GM13976 (cell line): Measurements from ENCODE around the gene DNAJC16.

ENCODE experiments used
- DNase-seq: peaks from one replicate; pipeline ENCODE4 v3.0.0; 2012; ENCODE audit warnings: low spot score
- in situ Hi-C: fragments of 300-500 bp; cut with MboI; formaldehyde crosslinking; loops from one replicate; pipeline ENCODE4 v1.12.0; 2022; ENCODE audit warnings: low sequenced_read_pairs, mixed read lengths, inconsistent platforms; ENCODE audit not compliant: unreplicated experiment
- TF ChIP-seq, protein P1 (sequence below): IDR thresholded peaks from 2 replicates; pipeline ENCODE4 v1.5.1; 2012; ENCODE audit warnings: borderline replicate concordance, mild to moderate bottlenecking; ENCODE audit not compliant: insufficient read depth; ENCODE audit errors: extremely low read depth, missing control alignments, control extremely low read depth

DNAJC16 gene

DNA sequence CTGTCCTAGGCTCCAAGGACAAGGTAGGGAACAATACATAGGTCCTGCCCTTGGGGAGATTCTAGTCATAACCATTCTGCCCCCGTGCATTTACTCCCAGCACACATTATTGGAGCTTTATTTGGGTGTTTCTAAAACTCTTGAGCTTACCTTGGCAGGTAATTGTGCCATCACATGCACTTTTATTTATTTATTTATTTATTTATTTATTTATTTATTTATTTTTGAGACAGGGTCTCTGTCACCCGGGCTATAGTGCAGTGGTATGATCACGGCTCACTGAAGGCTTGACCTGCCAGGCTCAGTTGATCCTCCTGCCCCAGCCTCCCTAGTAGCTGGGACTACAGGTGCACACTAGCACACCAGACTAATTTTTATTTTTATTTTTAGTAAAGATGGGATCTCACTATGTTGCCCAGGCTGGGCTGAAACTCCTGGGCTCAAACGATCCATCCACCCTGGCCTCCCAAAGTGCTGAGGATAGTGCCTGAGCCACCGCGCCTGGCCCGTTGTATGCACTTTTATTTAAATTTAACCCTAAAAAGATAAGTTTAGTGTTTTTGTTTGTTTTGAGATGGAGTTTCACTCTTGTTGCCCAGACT is 49.0 kb downstream of the DNAJC16 start:
- TF ChIP-seq, protein P1, sequence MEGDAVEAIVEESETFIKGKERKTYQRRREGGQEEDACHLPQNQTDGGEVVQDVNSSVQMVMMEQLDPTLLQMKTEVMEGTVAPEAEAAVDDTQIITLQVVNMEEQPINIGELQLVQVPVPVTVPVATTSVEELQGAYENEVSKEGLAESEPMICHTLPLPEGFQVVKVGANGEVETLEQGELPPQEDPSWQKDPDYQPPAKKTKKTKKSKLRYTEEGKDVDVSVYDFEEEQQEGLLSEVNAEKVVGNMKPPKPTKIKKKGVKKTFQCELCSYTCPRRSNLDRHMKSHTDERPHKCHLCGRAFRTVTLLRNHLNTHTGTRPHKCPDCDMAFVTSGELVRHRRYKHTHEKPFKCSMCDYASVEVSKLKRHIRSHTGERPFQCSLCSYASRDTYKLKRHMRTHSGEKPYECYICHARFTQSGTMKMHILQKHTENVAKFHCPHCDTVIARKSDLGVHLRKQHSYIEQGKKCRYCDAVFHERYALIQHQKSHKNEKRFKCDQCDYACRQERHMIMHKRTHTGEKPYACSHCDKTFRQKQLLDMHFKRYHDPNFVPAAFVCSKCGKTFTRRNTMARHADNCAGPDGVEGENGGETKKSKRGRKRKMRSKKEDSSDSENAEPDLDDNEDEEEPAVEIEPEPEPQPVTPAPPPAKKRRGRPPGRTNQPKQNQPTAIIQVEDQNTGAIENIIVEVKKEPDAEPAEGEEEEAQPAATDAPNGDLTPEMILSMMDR, result no peak
- in situ Hi-C loops, result no loop called here
- no peak for DNase-seq

DNA sequence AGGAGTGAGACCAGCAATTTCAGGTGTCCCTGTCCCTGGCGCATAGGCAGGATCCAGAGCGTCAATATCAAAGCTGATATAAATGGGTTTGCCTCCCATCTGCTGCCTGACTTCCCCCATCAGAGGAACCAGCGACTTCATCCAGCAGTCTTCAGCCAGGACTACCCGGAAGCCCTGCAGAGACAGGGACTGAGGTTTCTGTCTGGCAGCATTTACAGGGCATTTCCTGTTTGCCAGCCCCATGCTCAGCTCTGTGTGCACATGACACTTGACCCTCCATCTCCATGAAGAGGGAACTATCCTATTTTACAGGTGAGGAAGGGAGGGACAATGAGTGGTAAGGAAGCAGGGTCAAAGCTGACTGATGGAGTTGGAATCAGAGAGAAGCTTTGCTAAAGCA is 51.0 kb downstream of the DNAJC16 start:
- in situ Hi-C loops, result no loop called here
- no peak for DNase-seq
- TF ChIP-seq, protein P1, result no peak

DNA sequence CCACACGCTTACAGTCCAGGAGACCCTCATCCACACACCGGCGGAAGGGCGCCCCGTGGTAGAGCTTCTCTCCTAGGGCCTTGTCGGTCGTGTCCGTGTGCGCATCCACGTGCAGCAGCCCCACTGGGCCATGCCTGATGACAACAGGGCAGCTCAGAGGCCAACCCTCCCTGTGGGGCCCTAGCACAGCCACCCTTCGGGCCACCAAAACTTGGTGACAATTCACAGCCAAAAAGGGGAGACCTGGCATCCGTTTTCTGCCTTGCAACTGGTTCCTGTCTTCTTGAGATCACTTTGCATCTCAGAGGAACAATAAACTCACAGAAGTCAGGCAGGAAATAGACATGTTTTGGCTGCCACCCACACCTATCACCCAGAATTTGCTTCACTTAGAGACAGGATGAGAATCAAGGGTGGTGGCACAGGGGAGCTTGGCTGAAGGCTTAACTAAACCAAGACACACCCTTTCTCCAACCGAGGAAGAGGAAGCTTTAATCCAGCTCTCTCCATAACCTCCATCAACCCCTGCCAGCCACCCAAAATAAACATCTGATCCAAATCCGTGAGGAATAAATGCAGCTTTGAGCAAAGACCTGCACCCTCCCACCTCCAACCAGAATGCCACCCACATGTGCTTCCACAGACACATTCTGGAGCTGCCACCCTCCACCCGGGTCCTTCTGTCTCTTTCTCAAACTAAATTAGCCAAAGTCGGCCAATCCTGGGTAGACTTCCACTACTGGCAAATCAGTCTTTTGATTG is 52.5 kb downstream of the DNAJC16 start:
- in situ Hi-C loops, result no loop called here
- peak; percentile 62 for DNase-seq
- TF ChIP-seq, protein P1, result no peak

DNA sequence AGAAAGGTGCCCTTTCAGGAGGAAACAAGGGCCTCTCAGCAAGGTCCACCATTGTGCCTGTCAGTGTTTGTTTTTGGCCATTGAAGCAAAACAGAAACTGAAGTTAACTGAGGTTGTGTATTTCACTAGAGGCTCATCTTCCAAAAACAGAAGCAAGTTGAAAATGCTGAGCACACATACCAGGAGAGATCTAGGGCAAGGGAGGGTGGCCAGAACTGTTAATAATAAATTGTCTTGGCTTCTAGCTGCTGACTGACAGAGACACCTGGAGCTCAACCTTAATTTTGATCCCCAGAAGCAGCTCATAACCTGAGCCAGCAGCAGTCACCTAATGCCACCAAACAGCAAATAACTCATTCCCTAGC is 53.0 kb downstream of the DNAJC16 start:
- TF ChIP-seq, protein P1, result no peak
- DNase-seq, result peak; percentile 71
- in situ Hi-C loops, result no loop called here

DNA sequence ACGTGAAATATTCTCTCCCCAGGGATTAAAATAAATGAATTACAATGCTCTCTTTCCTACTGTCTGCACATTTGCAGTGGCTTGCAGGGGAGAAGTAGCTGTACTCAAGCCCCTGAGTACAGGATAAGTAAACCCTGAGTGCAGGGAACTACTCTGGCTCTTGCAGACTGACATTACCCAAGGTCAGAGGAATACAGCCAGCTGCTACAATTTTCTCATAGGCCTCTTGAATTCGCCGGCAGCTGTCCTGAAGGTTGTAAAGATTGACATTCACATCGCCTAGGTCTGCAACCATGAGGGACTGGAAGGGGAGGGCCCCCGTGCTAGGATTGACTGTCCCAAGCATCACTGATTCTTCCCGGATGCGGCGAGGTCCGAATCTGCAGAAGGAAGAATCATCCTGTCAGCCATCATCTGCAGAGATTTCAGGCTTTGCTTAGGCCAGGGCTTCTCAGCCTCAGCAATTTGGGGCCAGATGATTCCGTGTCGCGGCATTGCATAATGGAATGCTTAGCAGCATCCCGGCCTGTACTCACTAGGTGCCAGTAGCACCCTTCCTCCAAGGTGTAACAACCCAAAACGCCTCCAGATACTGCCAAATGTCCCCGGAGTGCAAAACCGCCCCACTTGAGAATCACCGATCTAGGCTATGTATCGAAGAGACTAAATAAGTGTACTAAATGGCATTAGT is 56.5 kb downstream of the DNAJC16 start:
- no peak for DNase-seq
- in situ Hi-C loops, result no loop called here

DNA sequence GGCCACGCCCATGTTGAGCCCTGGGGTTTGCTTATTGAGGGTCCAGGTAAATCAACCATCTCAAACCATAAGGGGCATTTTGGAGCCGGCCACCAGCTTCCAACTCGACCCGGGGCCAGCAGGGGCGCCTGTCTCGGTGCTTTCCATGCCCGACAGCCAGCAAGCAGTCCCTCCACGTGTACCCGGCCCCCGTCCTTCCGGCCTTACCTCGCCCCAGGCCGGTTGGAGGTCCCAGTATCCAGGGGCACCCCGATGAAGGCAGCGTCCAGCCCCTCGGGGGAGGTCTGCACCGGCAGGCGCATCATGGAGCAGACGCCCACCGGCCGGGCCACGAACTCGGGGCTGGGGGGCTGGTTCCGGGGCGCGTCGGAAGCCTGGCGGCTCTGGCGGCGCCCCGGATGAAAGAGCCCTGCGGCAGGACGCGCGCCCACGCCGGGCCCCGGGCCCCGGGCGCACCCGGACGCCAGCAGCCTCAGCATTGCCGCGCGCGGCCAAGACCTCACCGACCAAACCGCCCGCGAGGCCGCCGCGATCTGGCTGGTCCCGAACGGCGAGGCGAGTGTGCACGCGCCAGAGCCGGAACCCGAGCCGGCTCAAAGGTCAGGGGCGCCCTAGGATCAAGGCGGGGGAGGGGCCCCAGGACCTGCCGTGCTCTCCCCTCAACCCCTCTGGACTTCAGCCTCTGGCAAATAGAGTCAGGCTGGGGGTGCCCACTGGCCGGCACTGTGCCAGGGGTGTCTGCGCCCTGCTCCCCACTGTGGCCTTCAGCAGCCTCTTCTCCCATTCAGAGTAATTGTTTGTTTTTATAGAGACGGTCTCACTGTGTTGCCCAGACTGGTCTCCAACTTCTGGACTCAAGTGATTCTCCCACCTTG is 58.1 kb downstream of the DNAJC16 start, which contains the start of gene AGMAT:
Gene AGMAT (minus strand): TSS at position 563 of the 875 bp plus-strand sequence. CDS start 84 bp downstream, at position 479.
- in situ Hi-C loops, result no loop called here
- DNase-seq, result peak; percentile 87
- TF ChIP-seq, protein P1, result peak; percentile 27

More for the DNA sequence above, 56.5 kb downstream of the DNAJC16 start:
- TF ChIP-seq, protein P1, result no peak
